GM12878 (cell line): Measurements from ENCODE around the gene ZDHHC1. TPM values are rescaled to one million over a fixed set of nuclear protein-coding genes. Genes with fewer than 3 reads are reported as not detected.

Source experiments
- ATAC-seq: fragments of 200-7000 bp; cut with Tn5 transposase; 3 replicates; pipeline ENCODE4 v1.9.1; 2020; ENCODE audit warnings: mild to moderate bottlenecking, moderate library complexity
- BruUV-seq: library from RNA; stranded (reverse); fragments of 400-500 nt; replicated peaks from 2 replicates; lab custom pipeline; 2021; lab: Mats Ljungman, UMichigan
- CTCF ChIA-PET: fragments of 300-600 bp; sonication (Branson Sonifier 250); formaldehyde crosslinking; extraction: SDS; loops from one replicate; lab custom pipeline; 2021; ENCODE audit warnings: inconsistent platforms; lab: Yijun Ruan, JAX
- POLR2A ChIA-PET: fragments of 350-600 bp; formaldehyde crosslinking; extraction: SDS; loops from one replicate; lab custom pipeline; 2021; ENCODE audit warnings: inconsistent platforms; lab: Charles Lee
- RAD21 ChIA-PET: fragments of 300-600 bp; sonication (Branson Sonifier 250); formaldehyde crosslinking; loops from one replicate; lab custom pipeline; 2023; ENCODE audit warnings: antibody characterized with exemption; ENCODE audit not compliant: unreplicated experiment; lab: Charles Lee
- SMC1A ChIA-PET: fragments of 300-600 bp; sonication (Branson Sonifier 250); formaldehyde crosslinking; loops from one replicate; lab custom pipeline; 2023; ENCODE audit not compliant: unreplicated experiment, uncharacterized antibody; lab: Charles Lee
- DNase-seq: peaks from one replicate; pipeline ENCODE4 v3.0.0-alpha.2; 2011; ENCODE audit warnings: low read depth, low spot score
- FAIRE-seq: peaks from 3 replicates; lab custom pipeline; 2011; peaks lifted over from hg19 to GRCh38; lab: Jason Lieb, UNC
- H2AFZ ChIP-seq: 2 replicates; pipeline ENCODE4 v1.6.0; 2011; ENCODE audit warnings: low read depth, low read length, control low read depth; ENCODE audit not compliant: control insufficient read depth
- H3K27ac ChIP-seq: 2 replicates; pipeline ENCODE4 v1.5.1; 2011; ENCODE audit warnings: control low read depth; ENCODE audit not compliant: control insufficient read depth, insufficient read depth
- H3K27me3 ChIP-seq, 2 experiments: replicated peaks in 1 of 2; 2 replicates each; pipeline versions ENCODE4 v1.6.0 to v1.6.1; 2011; ENCODE audit warnings: low read length in 1 of 2; ENCODE audit not compliant: control insufficient read depth in 2 of 2, insufficient read depth in 2 of 2
- H3K36me3 ChIP-seq, 2 experiments: 2 replicates each; pipeline ENCODE4 v1.5.1; 2011; ENCODE audit warnings: low read length in 1 of 2; ENCODE audit not compliant: control insufficient read depth in 2 of 2, insufficient read depth in 2 of 2
- H3K4me1 ChIP-seq: 2 replicates; pipeline ENCODE4 v1.6.1; 2011; ENCODE audit warnings: mild to moderate bottlenecking, low read length, moderate library complexity, mixed read lengths; ENCODE audit not compliant: control insufficient read depth, insufficient read depth
- H3K4me2 ChIP-seq: 2 replicates; pipeline ENCODE4 v1.6.0; 2011; ENCODE audit warnings: control low read depth; ENCODE audit not compliant: control insufficient read depth, insufficient read depth
- H3K4me3 ChIP-seq: fragments of 200-600 bp; sonication (generic); 2 replicates; pipeline ENCODE4 v1.5.1; 2016
- H3K79me2 ChIP-seq: 2 replicates; pipeline ENCODE4 v1.6.0; 2011; ENCODE audit warnings: low read length; ENCODE audit not compliant: control insufficient read depth, insufficient read depth
- H3K9ac ChIP-seq: 2 replicates; pipeline ENCODE4 v1.8.0; 2011; ENCODE audit warnings: low read length, control low read depth, mixed read lengths; ENCODE audit not compliant: control insufficient read depth, insufficient read depth
- H3K9me3 ChIP-seq: replicated peaks from 3 replicates; pipeline ENCODE4 v1.5.1; 2011; ENCODE audit warnings: mild to moderate bottlenecking, low read length; ENCODE audit not compliant: control insufficient read depth, insufficient read depth
- H4K20me1 ChIP-seq: 2 replicates; pipeline ENCODE4 v1.6.0; 2011; ENCODE audit not compliant: control insufficient read depth, insufficient read depth
- CREM ChIP-seq: IDR thresholded peaks from 2 replicates; pipeline ENCODE4 v1.6.1; 2014; ENCODE audit warnings: antibody characterized with exemption, low read depth
- DPF2 ChIP-seq: fragments of 450-650 bp; IDR thresholded peaks from 2 replicates; pipeline ENCODE4 v1.6.1; 2017; ENCODE audit warnings: mild to moderate bottlenecking
- IRF3 ChIP-seq: fragments of 450-650 bp; IDR thresholded peaks from 2 replicates; pipeline ENCODE4 v1.6.1; 2014; ENCODE audit warnings: mild to moderate bottlenecking
- KAT2A ChIP-seq: conservative IDR thresholded peaks from 2 replicates; pipeline ENCODE4 v1.6.1; 2011; ENCODE audit warnings: low read depth, low read length; ENCODE audit not compliant: control insufficient read depth
- LARP7 ChIP-seq: fragments of 450-650 bp; IDR thresholded peaks from 2 replicates; pipeline ENCODE4 v1.6.1; 2017; ENCODE audit warnings: mild to moderate bottlenecking
- MYC ChIP-seq: IDR thresholded peaks from 2 replicates; pipeline ENCODE4 v1.6.1; 2011; ENCODE audit warnings: mild to moderate bottlenecking, low read length, moderate library complexity, inconsistent platforms; ENCODE audit not compliant: insufficient read depth, insufficient replicate concordance, insufficient read length, severe bottlenecking
- POLR2A ChIP-seq: IDR thresholded peaks from 2 replicates; pipeline ENCODE4 v1.6.1; 2011; ENCODE audit warnings: low read depth, mild to moderate bottlenecking, low read length
- SIN3A ChIP-seq: IDR thresholded peaks from 2 replicates; pipeline ENCODE4 v1.6.1; 2012; ENCODE audit warnings: low read depth, low read length, improper control_type of control experiment
- SMARCA5 ChIP-seq: fragments of 450-650 bp; IDR thresholded peaks from 2 replicates; pipeline ENCODE4 v1.6.1; 2017; ENCODE audit warnings: mild to moderate bottlenecking
- SRF ChIP-seq, 2 experiments: IDR thresholded peaks; 2 replicates each; pipeline ENCODE4 v1.6.1; 2011; ENCODE audit warnings: low read depth in 2 of 2, low read length in 2 of 2, mild to moderate bottlenecking in 1 of 2, moderate library complexity in 1 of 2
- ZNF207 ChIP-seq: fragments of 450-650 bp; IDR thresholded peaks from 2 replicates; pipeline ENCODE4 v1.6.1; 2014; ENCODE audit warnings: antibody characterized with exemption, mild to moderate bottlenecking, borderline replicate concordance
- ZNF384 ChIP-seq: IDR thresholded peaks from 2 replicates; pipeline ENCODE4 v1.6.1; 2012; ENCODE audit warnings: low read depth, mild to moderate bottlenecking, low read length, improper control_type of control experiment, borderline replicate concordance
- ZNF592 ChIP-seq: fragments of 450-650 bp; IDR thresholded peaks from 2 replicates; pipeline ENCODE4 v1.6.1; 2017; ENCODE audit warnings: mild to moderate bottlenecking, moderate library complexity
- WGBS: methylation state at CpG from one replicate; pipeline ENCODE4 v1.1.6; 2016; ENCODE audit warnings: low lambda C conversion rate; ENCODE audit not compliant: insufficient replicate concordance, insufficient coverage; ENCODE audit errors: missing lambda C conversion rate; 5-methylcytosine and 5-hydroxymethylcytosine counted together
- in situ Hi-C: fragments of 300-500 bp; cut with MboI; formaldehyde crosslinking; loops from 9 replicates; pipeline ENCODE4 v1.14.3; 2018; ENCODE audit warnings: mixed read lengths
- intact Hi-C: fragments of 100-400 bp; cut with micrococcal nuclease; formaldehyde crosslinking; loops from one replicate; pipeline ENCODE4 v1.14.2; 2022; ENCODE audit not compliant: unreplicated experiment
- polyA plus RNA-seq, 11 experiments: library from polyadenylated mRNA; depleted of rRNA in 4 of 11; unstranded in 6 of 11; stranded (reverse) in 5 of 11; fragments of >200 nt; fragmentation: Nextera tagmentation in 4 of 11; fragmentation: Illumina TruSeq in 1 of 11; extraction: Ambion mirVana in 4 of 11; extraction: Trizol in 1 of 11; gene quantifications; 1 replicate in 1 of 11; 2 replicates in 10 of 11; pipeline versions ENCODE4 v1.2.1 to v1.2.3, GENCODE V29; 2011 to 2016; ENCODE audit warnings: inconsistent platforms in 2 of 11, missing spikeins in 2 of 11, low read depth in 1 of 11
- total RNA-seq, 4 experiments: library from RNA; depleted of rRNA in 3 of 4; stranded (reverse); fragments of >200 nt in 3 of 4; fragmentation: Illumina TruSeq in 1 of 4; extraction: Trizol in 1 of 4; gene quantifications; 2 replicates each; pipeline versions ENCODE4 v1.2.1 to v1.2.3, GENCODE V29; 2013 to 2021
- TF ChIP-seq, protein P1 (sequence below): IDR thresholded peaks from 2 replicates; pipeline ENCODE4 v1.6.1; 2011; ENCODE audit warnings: low read depth, low read length, improper control_type of control experiment, borderline replicate concordance

The ZDHHC1 gene
- total and polyA plus RNA-seq, 10 of the 15 experiments (the other 5 are each of a cell fraction or from before 2014, with no cell fraction given) = 0.07 to 1.2 (median 0.66) TPM; not detected in 2

GRCh38 chr16:67391424-67392300, 24.6 kb downstream of the ZDHHC1 start:
- ChIA-PET POLR2A (no interaction called here), CTCF (interaction anchor here (0.5 kb wide), 1 partner anchor 21 kb away, joined by 4 read pairs; no protein-coding TSS in a partner anchor)

More at GRCh38 chr16:67391424-67392300, 24.6 kb downstream of the ZDHHC1 start:
- in situ Hi-C loops (no loop called here), intact Hi-C loops (no loop called here)
- Histone ChIP-seq H2AFZ (no peak overlapping the region), H4K20me1 (no peaks in the 10 kb centered on the region), H3K36me3 (no peaks in the 10 kb centered on the region), H3K4me3 (no peak overlapping the region), H3K27ac (no peak overlapping the region), H3K9me3 (no peaks in the 10 kb centered on the region), H3K4me2 (no peak overlapping the region), H3K4me1 (no peaks in the 10 kb centered on the region), H3K27me3 (peaks cover 6 to 17% of the 10 kb centered on the region in 2 experiments), H3K79me2 (no peaks in the 10 kb centered on the region), H3K9ac (no peak overlapping the region)
- WGBS = 50% methylated on average over 15 of the region's 15 CpGs
- no TSS peak for BruUV-seq
- FAIRE-seq (no peak), ATAC-seq (peak; percentile 18), DNase-seq (no peak)
- ChIA-PET SMC1A (no interaction called here), RAD21 (no interaction called here)
- TF ChIP-seq MYC = no peak
- no peak for TF ChIP-seq POLR2A
- TF ChIP-seq ZNF592 = no peak
- TF ChIP-seq KAT2A = no peak
- TF ChIP-seq ZNF207 = no peak
- no peak for TF ChIP-seq LARP7
- TF ChIP-seq CREM = no peak
- TF ChIP-seq, protein P1, sequence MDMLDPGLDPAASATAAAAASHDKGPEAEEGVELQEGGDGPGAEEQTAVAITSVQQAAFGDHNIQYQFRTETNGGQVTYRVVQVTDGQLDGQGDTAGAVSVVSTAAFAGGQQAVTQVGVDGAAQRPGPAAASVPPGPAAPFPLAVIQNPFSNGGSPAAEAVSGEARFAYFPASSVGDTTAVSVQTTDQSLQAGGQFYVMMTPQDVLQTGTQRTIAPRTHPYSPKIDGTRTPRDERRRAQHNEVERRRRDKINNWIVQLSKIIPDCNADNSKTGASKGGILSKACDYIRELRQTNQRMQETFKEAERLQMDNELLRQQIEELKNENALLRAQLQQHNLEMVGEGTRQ = no peak
- TF ChIP-seq DPF2 = no peak
- TF ChIP-seq ZNF384 = no peak
- no peak for TF ChIP-seq SMARCA5
- TF ChIP-seq SRF (IDR thresholded peaks at IDR 0.05; ENCODE audit: low read depth in 2 of 2, low read length in 2 of 2) = no peak
- TF ChIP-seq SIN3A = no peak
- TF ChIP-seq IRF3 = no peak
